Fibroblast of peridontal ligament (primary cell): Measurements from ENCODE around the gene C11orf98.
"Not testable (repeated sequence)": the region's sequence is repeated elsewhere in the genome, so short reads cannot be mapped to it uniquely, and the experiment has no call there.

ENCODE experiments used
- DNase-seq: peaks from one replicate; pipeline ENCODE4 v3.0.0-alpha.2; 2010; ENCODE audit errors: extremely low read depth

C11orf98 gene

DNA sequence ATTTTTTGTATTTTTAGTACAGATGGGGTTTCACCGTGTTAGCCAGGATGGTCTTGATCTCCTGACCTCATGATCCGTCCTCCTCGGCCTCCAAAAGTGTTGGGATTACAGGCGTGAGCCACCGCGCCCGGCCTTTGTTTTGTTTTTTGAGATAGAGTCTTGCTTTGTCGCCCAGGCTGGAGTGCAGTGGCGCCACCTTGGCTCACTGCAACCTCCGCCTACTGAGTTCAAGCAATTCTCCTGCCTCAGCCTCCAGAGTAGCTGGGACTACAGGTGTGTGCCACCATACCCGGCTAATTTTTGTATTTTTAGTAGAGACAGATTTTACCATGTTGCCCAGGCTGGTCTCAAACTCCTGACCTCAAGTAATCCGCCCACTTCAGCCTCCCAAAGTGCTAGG, 14.7 kb downstream of the C11orf98 start:
- DNase-seq, result not testable (repeated sequence)

DNA sequence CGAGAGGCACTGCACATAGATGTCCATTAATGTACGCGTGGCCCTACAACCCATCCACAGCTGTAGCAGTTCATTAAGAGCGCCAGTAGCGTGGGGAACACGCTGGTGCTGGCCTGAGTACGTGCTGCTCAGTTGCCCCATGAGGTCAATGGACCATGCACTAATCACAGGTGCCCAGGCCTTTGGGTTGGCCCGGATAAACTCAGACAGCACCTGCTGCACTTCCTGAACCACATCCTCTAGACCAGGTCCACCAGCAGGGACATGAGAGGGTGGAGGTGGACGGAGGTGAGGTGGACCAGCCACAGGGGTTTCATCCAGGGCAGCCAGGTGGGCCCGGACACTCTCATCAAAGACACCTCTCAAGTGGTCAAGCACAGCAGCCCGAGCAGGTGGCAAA, 15.5 kb downstream of the C11orf98 start:
- no peak for DNase-seq

DNA sequence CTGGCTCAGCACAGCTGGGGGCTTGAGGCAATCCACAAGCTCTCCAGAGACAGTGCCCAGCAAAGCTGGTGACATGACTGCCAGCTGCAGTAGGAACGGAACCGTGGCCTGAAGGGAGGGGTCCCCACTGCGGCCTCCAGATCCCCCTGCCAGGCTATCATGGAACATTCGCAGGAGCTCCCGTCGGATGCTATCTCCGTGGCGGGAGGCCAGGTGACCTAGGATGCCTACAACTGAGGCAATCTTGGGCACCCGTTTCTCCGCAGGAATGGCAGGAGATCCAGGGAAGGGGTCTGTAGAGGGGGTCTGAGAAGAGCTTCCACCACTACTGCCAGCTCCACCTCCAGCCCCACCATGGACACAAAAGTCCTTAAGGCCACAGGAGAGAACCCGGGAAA, 16.0 kb downstream of the C11orf98 start:
- no peak for DNase-seq

DNA sequence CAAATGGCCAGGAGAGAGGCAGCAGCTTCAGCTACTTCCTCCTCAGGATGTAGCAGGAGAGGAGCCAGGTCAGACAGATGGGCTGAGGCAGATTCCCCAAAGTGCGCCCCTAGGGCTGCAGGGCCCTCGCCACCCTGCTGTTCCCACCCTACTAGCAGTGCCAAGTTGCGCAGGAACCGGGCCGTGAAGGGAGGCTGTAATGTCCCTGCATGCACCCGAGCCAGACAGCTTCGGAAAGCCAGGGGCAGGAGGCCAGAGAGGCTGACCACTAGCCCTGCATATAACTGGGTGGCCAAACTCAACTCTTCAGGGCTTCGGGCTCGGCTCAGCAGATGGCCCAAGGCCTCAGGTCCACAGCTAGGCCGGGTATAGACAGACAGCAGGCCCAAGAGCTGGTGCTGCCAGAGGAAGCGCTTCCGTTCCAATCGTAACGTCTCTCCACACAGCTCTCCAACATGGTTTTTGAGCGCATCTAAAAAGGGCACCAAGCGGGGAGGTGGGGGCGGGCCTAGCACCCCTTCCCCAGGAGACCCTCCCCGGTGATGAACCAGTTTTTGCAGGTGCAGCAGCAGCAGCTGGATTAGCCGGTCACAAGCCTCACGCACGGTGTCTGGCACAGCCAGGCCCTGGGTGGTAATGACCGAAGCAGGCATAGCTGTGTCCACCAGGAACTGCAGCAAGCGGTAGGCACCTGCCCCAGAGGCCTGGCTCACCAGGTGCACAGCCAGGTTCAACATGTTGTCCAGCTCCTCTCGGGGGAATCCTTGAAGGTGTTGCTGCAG, 16.6 kb downstream of the C11orf98 start:
- DNase-seq, result no peak

DNA sequence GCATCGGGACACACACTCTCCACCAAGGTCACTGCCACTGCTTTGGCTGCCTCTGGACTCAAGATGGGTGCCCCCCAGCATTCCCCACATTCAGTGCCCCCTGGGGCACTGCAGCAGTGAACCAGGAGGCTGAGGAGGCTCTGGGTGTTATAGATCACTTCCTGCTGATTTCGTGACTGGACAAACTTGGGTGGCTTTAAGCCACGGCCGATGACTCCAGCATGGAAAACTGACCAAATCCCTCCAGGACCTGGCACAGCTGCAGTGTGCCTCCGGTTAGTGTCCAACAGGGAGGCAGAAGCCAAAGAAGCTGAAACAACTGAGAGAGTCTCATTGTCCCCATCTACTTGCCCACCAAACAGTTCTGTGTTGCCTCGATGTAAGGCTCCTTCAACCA, 17.4 kb downstream of the C11orf98 start:
- DNase-seq, result no peak

DNA sequence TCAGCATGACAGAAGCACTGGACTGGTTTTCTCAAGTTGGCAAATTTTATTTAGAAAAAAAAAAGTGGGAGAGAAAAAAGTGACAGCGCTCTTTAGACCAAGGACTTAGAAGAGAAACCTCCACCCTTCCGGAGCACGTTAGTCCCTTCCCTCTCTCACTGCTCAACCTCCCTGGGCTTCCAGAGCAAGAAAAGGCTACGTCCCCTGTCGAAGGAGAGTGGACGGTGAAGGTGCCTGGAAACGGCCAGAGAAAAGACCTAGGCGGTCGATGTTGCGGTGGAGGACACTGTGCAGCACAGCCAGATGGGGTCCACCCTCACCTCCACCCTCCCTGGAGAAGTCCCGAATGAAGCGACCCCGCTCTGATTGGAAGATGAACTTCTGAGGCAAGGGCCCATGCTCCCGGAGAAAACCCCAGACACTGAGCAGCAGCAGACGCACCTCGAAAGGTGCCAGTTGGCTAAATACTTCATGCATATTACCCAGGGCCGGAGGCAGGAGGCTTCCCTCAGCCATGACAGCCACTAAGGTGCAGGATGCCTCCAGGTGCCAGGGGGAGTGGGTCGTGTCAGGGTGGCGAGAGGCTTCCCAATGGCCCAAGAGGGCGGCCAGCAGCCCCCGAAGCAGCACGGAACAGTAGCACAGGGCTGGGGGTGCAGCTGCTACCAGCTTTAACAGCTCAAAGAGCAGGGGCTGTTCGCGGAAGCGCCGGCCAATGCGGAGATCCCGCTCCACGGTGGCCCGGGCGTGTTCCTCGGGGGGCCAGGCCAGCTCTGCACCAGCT, 18.0 kb downstream of the C11orf98 start:
- no peak for DNase-seq

DNA sequence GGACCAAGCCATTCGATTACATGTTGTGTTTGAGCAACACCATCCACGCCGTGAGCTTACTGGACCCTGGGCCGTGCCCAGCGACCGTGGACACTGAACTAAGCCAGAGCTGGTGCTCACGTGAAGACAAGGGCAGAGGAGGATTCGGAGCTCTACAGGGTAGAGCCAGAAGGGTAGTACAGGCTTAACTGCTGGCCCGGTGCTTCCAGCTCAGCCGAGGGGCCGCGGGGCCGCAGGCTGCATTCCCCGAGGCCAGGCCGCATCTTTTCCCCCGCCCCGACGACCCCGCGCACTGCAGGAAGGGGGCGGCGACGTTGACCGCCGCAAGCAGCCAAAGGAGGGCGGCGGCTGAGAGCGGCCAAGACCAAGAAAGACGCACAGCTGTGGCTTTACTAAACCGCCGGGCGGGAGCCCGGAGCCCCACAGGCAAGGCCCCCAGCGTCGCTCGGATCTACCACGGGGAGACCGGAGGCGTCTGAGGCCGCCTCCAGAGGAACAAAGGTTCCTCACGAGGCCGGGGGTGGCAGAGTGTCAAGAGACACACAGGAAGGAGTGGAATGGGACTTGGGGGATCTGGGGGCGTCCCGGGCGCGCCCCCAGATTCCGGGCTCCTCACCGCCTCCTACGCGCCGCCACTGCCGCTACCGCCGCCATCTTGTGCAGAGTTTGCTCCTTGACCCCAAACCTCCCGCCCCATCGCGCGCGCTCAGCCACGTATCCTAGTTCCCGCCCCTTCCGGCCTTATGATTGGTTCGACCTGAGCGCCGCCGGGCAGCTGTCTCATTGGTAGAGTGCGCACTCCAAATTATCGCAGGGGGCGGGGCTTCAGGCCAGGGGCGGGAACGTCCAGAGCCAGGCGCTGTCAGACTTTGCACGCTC, 18.8 kb downstream of the C11orf98 start, which contains the start of gene GANAB:
TSS of gene GANAB (minus strand) at position 668 of the 879 bp plus-strand sequence. CDS start at position 654, 14 bp downstream.
- peak; percentile 95 for DNase-seq

DNA sequence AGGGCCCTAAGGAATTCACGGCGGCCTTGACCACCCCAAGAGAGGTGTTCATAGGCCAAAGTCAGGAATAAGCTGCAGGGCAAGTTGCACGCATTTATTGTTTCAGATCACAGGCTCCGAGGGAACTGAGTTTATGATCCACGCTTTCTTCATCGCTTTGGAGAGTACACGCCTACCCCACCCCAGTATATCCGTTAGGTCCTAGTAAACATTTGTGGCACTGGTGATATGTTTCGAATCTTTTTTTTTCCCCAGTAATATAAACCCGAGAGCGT, 19.4 kb downstream of the C11orf98 start:
- no peak for DNase-seq

DNA sequence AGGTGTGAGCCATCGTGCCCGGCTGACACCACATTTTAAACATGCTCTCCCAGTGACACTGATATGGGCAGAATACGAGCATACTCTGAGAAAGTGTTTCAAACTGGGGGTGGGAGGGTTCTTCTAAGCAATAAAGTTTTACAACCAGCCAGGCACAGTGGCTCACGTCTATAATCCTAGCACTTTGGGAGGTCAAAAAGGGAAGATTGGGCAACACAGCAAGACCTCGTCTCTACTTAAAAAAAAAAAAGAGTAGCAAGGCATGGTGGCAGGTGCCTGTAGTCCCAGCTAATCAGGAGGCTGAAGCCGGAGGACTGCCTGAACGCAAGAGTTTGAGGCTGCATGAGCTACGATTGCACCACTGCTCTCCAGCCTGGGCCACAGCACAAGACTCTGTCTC, 20.8 kb downstream of the C11orf98 start:
- DNase-seq, result no peak

DNA sequence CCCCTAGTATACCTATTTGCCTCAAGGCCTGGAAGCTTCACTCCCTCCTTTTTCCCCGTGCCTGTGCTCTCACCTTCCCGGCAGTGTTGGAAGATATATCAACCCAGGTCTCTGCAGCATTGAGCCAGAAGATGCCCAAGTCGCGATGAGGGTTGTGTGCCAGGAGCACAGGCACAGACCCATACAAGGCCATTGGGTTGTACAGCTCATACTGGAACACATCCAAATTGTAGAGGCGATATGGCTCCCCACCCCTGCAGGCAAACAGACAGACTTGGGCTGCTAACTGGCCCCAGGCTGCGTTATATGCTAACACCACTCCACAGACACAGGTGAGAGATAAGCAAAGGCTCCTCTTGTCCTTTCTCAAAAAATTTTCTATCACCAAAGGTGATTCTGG, 32.5 kb downstream of the C11orf98 start:
- no peak for DNase-seq

DNA sequence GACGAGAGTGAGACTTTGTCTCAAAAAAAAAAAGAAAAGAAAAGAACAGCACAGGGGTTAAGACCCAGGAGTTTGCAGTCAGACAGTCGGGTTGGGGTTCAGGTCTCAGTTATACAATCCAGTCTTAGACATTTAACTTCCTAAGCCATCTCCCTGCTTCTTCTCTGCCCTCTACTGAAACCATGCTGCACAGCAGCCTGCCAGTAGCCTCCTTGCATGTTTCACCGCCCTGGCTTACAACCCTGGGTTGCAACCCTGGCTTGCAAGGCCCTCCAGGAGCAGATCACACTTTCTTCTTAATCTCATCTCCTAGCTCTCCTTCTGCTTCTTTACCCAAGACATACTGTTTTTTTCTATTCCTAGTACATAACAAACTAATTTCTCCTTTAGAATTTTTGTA, 37.3 kb downstream of the C11orf98 start:
- DNase-seq, result no peak

DNA sequence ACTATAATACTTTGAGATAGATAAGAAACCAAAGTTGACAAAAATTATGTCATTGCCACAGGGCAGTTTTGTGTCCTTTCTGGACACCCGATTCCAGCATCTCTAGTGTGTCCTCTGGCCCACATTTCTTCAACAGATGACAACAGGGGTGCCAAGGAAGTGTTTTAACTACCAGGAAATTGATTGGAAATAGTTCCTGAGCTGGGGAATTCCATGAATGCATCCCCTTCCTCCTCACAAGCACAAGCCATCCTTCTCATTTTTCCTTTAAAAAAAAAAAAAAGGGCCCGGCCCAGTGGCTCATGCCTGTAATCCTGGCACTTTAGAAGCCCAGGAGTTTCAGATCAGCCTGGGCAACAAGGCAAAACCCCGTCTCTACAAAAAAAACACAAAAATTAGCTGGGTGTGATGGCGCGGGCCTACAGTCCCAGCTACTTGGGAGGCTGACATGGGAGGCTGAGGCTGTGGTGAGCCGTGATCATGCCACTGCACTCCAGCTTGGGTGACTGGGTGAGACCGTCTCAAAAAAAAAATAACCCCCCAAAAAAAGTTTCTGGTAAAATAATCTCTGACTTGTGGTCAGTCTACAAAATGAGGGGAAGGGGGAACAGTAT, 42.4 kb downstream of the C11orf98 start:
- no peak for DNase-seq

DNA sequence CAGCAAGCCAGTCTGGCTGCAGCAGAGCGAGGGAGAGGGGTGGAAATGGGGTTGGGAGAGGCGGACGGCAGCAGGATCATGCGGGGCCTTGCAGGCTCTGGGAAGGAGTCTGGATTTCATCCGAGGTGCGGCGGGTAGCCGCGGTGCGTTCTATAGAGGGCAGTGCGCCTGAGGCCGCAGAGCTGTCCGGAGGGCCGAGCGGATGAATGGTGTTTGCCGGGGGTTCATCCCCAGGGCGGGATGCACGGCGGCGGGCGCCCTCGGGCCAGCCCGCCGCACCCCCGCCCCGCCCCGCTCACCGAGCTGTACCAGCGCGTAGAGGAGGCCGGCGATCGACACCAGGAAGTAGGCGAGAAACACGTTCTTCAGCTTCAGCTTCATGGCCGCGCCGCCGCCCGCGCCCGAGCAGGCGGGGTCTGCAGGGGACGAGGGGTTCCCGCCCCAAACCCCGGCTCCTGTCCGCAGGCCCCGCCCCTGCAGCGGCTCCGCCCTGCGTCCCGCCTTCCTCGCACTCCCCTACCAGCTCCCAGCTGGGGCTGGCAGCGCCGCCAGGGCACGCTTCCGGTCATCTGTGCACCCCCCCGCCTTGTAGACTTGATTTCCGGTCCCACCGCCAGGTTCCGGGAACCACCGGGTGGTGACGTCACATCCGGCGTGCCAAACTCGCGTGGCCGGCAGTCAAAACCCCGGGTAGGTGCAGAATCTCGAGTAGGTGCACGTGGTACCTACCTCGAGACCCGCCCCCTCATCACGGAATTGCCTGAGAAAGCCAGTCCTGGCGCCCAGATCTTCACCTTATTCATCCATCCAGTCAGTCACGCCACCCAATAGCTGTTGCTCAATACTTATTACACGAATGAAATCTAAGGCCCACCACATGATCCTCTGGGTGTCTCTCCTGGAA, 43.2 kb downstream of the C11orf98 start, which contains the start of gene B3GAT3:
TSS of gene B3GAT3 (minus strand) at position 420 of the 904 bp plus-strand sequence. CDS start at position 381, 39 bp downstream.
- peak; percentile 97 for DNase-seq

DNA sequence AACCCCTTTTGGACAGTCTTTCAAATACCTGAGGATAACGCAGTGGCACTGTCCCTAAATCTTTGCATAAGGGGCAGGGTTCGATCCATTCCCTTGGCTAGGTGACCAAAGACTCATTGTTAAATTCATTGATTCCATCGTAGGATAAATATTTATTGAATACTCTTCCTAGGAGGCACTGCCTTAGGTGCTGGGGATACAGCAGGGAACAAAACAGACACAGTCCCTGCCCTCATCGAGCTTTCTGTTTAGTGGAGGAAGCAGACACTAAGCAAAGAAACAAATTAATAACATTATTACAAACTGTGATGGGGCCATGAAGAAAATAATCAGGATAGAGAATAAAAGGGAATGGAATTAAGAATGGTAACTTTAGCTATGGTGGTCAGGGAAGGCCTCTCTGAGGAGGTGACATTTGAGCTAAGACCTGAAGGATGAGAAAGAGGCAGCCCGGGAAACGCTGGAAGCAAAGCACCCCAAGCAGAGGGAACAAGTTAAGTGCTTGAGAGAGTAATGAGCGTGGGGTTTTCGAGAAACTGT, 43.9 kb downstream of the C11orf98 start:
- peak; percentile 44 for DNase-seq

DNA sequence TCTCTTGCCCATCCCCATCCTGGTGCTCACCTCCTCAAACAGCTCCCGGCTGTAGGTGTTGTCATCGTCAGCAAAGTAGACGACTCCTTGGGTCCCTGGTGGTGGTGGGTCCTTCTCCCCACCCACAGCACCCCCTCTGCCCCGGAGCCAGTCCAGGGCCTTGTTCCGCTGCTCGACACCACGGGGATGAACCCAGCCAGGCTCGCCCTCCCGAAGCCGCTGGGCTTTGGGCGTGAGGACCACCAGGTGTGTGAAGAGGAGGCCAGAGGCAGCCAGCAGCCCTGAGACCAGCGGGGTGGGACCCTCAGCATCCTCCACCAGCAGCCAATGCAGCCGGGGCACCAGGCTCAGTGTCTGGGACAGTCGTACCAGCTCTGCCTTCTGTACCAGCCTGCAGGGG, 48.1 kb downstream of the C11orf98 start:
- not testable (repeated sequence) for DNase-seq

DNA sequence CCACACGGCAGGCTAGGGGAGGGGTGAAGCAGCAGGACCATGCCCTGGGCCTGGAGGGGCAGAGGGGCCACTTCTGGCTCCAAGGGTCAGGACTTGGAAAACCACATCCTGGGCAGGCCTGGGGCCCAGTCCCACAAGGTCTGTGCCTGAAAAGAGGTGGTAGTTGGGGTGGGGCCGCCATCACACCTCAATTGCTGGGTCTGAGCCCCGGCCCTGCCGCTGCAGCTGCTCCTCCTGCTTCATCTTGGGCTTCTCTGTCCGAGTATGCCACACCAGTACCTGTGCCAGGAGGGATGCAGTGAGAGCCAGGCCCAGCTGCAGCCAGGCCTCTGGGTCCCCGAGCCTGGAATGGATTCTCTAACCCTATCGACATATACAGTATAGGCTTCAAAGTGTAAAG, 49.5 kb downstream of the C11orf98 start:
- no peak for DNase-seq

DNA sequence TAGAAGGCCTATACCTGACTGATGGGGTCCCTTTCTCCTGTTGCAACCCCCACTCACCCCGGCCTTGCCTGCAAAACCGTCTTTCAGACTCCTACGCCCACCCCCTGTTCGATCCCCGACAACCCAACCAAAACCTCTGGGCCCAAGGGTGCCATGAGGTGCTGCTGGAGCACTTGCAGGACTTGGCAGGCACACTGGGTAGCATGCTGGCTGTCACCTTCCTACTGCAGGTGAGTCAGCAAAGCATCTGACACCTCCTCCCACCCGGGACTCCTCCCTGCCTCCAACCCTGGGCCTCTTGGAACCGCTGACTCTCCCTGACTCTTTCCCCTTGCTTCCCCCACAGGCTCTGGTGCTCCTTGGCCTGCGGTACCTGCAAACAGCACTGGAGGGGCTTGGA, 50.7 kb downstream of the C11orf98 start:
- no peak for DNase-seq

DNA sequence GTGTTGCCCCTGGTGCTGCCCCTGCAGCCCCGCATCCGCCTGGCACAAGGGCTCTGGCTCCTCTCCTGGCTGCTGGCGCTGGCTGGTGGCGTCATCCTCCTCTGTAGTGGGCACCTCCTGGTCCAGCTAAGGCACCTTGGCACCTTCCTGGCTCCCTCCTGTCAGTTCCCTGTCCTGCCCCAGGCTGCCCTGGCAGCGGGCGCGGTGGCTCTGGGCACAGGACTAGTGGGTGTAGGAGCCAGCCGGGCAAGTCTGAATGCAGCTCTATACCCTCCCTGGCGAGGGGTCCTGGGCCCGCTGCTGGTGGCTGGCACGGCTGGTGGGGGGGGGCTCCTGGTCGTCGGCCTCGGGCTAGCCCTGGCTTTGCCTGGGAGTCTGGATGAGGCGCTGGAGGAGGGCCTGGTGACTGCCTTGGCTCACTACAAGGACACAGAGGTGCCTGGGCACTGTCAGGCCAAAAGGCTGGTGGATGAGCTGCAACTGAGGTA, 51.7 kb downstream of the C11orf98 start:
- no peak for DNase-seq
